KMS-11 (cell line): ENCODE results near the gene SLC25A21.

Experiments used
- H2AFZ ChIP-seq: fragments of 200-600 bp; sonication (generic); 2 replicates; pipeline ENCODE4 v1.6.1; 2016; ENCODE audit warnings: antibody characterized with exemption, mixed run types, low read depth
- H3K27ac ChIP-seq: fragments of 200-600 bp; sonication (generic); 2 replicates; pipeline ENCODE4 v1.6.1; 2016; ENCODE audit warnings: mild to moderate bottlenecking, mixed run types
- H3K27me3 ChIP-seq: fragments of 200-600 bp; sonication (generic); 2 replicates; pipeline ENCODE4 v1.6.1; 2017; ENCODE audit warnings: mild to moderate bottlenecking, low read depth, mixed run types, moderate library complexity; ENCODE audit not compliant: insufficient read depth
- H3K36me3 ChIP-seq: fragments of 200-600 bp; sonication (generic); 2 replicates; pipeline ENCODE4 v1.6.1; 2017; ENCODE audit warnings: mild to moderate bottlenecking, mixed run types; ENCODE audit not compliant: insufficient read depth
- H3K4me1 ChIP-seq: fragments of 200-600 bp; sonication (generic); 2 replicates; pipeline ENCODE4 v1.6.1; 2016; ENCODE audit warnings: mild to moderate bottlenecking, low read depth, mixed run types; ENCODE audit not compliant: poor library complexity, severe bottlenecking
- H3K4me2 ChIP-seq: fragments of 200-600 bp; sonication (generic); 2 replicates; pipeline ENCODE4 v1.7.0; 2016; ENCODE audit warnings: mild to moderate bottlenecking, mixed run types
- H3K4me3 ChIP-seq: fragments of 200-600 bp; sonication (generic); IDR thresholded peaks from 2 replicates; pipeline ENCODE4 v1.6.1; 2017; ENCODE audit warnings: low read depth, low read length, mixed read lengths; ENCODE audit not compliant: insufficient read depth
- H3K79me2 ChIP-seq: fragments of 200-600 bp; sonication (generic); 2 replicates; pipeline ENCODE4 v1.6.1; 2016; ENCODE audit warnings: low read depth, mixed run types; ENCODE audit not compliant: insufficient read depth
- H3K9ac ChIP-seq: fragments of 200-600 bp; sonication (generic); 2 replicates; pipeline ENCODE4 v1.6.1; 2016; ENCODE audit warnings: mild to moderate bottlenecking, mixed run types
- H4K20me1 ChIP-seq: fragments of 200-600 bp; sonication (generic); 2 replicates; pipeline ENCODE4 v1.6.1; 2016; ENCODE audit warnings: mild to moderate bottlenecking, mixed run types; ENCODE audit not compliant: insufficient read depth
- TF ChIP-seq, protein P1 (sequence below): fragments of 200-600 bp; sonication (generic); conservative IDR thresholded peaks from 2 replicates; pipeline ENCODE4 v1.6.1; 2017; ENCODE audit warnings: low read depth, mild to moderate bottlenecking, antibody characterized with exemption, low read length, moderate library complexity, mixed read lengths

Gene SLC25A21

DNA sequence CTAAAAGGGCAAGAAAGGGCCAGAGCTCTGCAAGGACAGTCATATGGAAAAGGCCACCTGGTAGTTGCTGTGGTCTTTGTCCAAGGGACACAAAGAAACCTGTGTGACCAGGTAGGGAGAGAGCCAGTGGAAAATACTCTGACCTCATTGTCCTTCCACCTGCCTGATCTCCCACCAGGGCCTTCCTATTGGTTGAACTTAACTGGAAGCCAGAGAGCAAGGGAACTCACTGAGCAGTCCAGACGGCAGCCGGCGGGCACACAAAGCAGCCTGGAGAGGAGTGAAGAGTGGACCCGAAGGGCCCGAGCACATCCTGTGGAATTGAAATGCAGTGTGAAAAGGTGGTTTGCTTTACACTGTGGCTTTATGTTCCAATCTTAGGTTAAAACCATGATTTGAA, 120.7 kb downstream of the SLC25A21 start:
- no peak overlapping the region for H3K27ac ChIP-seq
- H3K4me2 ChIP-seq: no peak overlapping the region
- H3K27me3 ChIP-seq: no peaks in the 10 kb centered on the region
- TF ChIP-seq, protein P1, sequence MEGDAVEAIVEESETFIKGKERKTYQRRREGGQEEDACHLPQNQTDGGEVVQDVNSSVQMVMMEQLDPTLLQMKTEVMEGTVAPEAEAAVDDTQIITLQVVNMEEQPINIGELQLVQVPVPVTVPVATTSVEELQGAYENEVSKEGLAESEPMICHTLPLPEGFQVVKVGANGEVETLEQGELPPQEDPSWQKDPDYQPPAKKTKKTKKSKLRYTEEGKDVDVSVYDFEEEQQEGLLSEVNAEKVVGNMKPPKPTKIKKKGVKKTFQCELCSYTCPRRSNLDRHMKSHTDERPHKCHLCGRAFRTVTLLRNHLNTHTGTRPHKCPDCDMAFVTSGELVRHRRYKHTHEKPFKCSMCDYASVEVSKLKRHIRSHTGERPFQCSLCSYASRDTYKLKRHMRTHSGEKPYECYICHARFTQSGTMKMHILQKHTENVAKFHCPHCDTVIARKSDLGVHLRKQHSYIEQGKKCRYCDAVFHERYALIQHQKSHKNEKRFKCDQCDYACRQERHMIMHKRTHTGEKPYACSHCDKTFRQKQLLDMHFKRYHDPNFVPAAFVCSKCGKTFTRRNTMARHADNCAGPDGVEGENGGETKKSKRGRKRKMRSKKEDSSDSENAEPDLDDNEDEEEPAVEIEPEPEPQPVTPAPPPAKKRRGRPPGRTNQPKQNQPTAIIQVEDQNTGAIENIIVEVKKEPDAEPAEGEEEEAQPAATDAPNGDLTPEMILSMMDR: no peak
- H3K79me2 ChIP-seq: no peaks in the 10 kb centered on the region
- H3K4me1 ChIP-seq: no peaks in the 10 kb centered on the region
- H3K9ac ChIP-seq: no peak overlapping the region
- no peaks in the 10 kb centered on the region for H4K20me1 ChIP-seq
- H3K4me3 ChIP-seq: no peak overlapping the region
- H3K36me3 ChIP-seq: no peaks in the 10 kb centered on the region
- no peak overlapping the region for H2AFZ ChIP-seq

DNA sequence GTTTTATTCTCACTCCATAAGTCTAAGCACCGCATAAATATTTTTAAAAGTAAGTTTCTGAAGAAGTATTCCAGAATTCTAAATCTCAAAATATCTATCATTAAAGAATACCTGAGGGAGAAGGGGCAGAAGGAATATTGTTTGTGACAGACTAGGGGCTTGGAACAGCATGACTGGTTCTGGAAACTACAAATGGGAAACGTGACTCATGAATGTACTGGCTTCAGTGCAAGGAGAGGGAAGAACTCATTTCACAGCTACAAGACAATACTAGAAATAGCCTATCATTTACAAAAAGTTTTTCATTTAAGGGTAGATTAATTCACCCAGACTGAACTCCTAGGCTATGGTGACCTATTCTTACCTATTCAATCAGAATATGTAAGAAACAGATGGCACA, 121.3 kb downstream of the SLC25A21 start:
- H3K27ac ChIP-seq: no peak overlapping the region
- no peak overlapping the region for H2AFZ ChIP-seq
- H3K27me3 ChIP-seq: no peaks in the 10 kb centered on the region
- H3K4me2 ChIP-seq: no peak overlapping the region
- TF ChIP-seq, protein P1: no peak
- no peak overlapping the region for H3K4me3 ChIP-seq
- H3K36me3 ChIP-seq: no peaks in the 10 kb centered on the region
- no peaks in the 10 kb centered on the region for H3K4me1 ChIP-seq
- H4K20me1 ChIP-seq: no peaks in the 10 kb centered on the region
- no peak overlapping the region for H3K9ac ChIP-seq
- no peaks in the 10 kb centered on the region for H3K79me2 ChIP-seq

DNA sequence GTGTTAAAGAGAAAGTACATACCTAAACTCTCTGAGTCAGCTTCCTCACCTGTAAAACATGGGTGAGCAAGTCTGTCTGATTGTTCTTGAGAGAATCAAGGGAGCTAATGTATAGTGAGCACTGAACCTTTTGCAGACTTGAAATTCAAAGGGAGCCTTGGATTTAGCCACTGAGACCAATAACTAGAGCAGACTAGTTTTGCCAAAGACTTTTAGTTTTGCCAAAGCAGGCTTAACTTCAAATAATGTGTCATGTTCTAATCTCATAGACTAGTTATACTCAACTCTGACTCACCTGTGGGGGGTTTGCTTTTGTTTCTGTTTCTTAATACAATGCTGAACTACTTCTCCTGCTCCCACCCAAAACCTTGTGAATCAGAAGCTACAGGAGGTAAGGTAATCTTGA, 123.7 kb downstream of the SLC25A21 start:
- H4K20me1 ChIP-seq: no peaks in the 10 kb centered on the region
- H3K4me1 ChIP-seq: no peaks in the 10 kb centered on the region
- H3K27ac ChIP-seq: no peak overlapping the region
- no peaks in the 10 kb centered on the region for H3K79me2 ChIP-seq
- H3K4me3 ChIP-seq: no peak overlapping the region
- no peaks in the 10 kb centered on the region for H3K27me3 ChIP-seq
- TF ChIP-seq, protein P1: no peak
- no peaks in the 10 kb centered on the region for H3K36me3 ChIP-seq
- H2AFZ ChIP-seq: no peak overlapping the region
- no peak overlapping the region for H3K9ac ChIP-seq
- no peak overlapping the region for H3K4me2 ChIP-seq

DNA sequence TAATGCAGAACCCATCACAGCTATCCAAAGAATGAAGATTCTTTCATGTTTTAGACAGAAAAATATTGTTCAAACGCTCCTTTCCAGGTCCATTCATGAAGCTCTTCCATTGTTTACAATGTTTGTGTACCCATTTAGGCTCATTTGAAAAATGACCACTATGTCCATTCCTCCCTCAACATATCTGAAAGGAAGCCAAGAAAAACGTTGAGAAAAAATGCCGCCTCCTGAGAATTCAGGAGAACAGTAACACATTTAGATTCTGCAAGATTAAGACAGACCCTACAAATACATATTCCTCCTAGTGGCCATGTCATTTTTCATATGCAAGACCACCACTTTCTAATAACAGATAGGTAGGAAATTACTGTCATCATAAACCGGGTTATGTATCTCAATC, 124.4 kb downstream of the SLC25A21 start:
- no peak overlapping the region for H3K9ac ChIP-seq
- no peak overlapping the region for H3K27ac ChIP-seq
- no peaks in the 10 kb centered on the region for H3K27me3 ChIP-seq
- H3K36me3 ChIP-seq: no peaks in the 10 kb centered on the region
- no peaks in the 10 kb centered on the region for H4K20me1 ChIP-seq
- H3K79me2 ChIP-seq: no peaks in the 10 kb centered on the region
- H3K4me2 ChIP-seq: no peak overlapping the region
- TF ChIP-seq, protein P1: no peak
- no peaks in the 10 kb centered on the region for H3K4me1 ChIP-seq
- no peak overlapping the region for H3K4me3 ChIP-seq
- no peak overlapping the region for H2AFZ ChIP-seq
